ENCODE results near the gene MLXIP.
"Not testable (repeated sequence)": the region's sequence is repeated elsewhere in the genome, so short reads cannot be mapped to it uniquely, and the experiment has no call there.

MLXIP gene

DNA sequence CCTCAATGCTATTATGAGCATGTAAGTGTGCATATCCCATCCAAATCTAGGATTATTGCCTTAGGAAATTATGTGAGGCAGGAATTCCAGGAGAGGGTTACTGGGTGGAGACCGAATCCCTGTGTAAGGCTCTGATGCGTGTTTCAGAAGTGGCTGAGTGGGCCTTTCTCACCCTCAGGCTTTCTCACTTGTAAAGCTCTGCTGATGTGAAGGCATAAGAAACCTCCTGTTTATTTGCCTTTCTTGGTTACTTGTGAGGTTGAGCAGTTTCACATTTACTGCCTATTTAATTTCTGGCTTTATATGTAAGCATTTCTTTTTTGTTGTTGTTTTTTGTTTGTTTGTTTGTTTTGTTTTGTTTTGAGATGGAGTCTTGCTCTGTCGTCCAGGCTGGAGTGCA lies 84.4 kb downstream of the MLXIP start:
- no peak overlapping the region for H3K27ac ChIP-seq (ENCODE audit: insufficient read depth, low read depth, low read length, poor library complexity, severe bottlenecking)
- no peaks in the 10 kb centered on the region for H3K9me3 ChIP-seq (ENCODE audit: control insufficient read depth, low read length)
- no peaks in the 10 kb centered on the region for H3K36me3 ChIP-seq (ENCODE audit: control insufficient read depth, insufficient read depth, low read length)
- no peak overlapping the region for H3K4me3 ChIP-seq (ENCODE audit: insufficient read depth, low read depth, low read length)
- H3K27me3 ChIP-seq (ENCODE audit: control insufficient read depth, insufficient read depth, low read length, poor library complexity, severe bottlenecking) = no peaks in the 10 kb centered on the region
- 93% methylated on average over 3 of the region's 3 CpGs for WGBS, 2 experiments
- no peaks in the 10 kb centered on the region for H3K4me1 ChIP-seq (ENCODE audit: control insufficient read depth, insufficient read depth, low read length)

DNA sequence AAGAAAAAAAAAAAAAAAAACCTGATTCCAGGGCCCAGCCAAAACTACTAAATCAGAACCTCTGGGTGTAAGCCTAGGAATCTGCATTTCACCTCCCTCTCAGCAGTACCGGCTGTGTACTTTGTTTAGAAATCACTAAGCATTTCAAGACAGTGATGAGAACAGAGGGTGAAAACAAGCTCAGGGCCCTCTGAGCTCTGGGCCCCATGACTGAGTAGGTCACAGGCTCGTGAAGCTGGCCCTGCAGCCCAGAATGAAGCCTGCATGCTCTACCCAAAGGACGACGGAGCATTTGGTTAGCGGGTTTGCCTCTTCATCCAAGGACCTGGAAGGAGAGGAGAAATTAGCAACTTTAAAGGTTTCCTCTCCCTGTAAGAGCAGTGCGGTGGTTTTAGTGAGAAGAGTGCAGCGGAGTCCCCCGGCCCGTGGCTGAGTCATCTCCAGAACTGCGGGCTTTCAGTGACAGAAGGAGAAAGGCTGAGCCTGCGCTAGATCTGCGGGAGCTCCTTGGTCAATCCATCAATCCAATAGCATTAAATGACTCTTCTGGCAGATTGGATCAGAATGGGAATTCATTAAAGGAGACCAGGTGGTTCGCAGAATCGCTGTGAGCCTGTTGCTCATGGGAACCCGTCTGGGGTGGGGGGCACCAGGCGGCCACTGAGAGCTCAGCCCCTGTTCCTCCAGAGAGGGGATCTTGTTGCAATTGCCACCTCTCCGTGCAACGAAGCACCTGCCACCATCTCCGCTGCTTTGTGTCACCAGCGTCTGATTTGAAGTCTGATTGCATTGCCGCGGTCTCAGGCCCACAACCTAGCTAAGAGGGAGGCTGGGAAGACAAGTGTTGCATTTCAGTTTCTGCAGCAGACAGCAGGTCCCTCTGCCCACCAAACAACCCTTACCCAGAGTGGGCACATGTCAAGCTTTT lies 88.1 kb downstream of the MLXIP start:
- Histone ChIP-seq H3K27ac (ENCODE audit: insufficient read depth, low read depth, low read length, poor library complexity, severe bottlenecking) (no peak overlapping the region), H3K36me3 (ENCODE audit: control insufficient read depth, insufficient read depth, low read length) (no peaks in the 10 kb centered on the region), H3K27me3 (ENCODE audit: control insufficient read depth, insufficient read depth, low read length, poor library complexity, severe bottlenecking) (no peaks in the 10 kb centered on the region), H3K4me1 (ENCODE audit: control insufficient read depth, insufficient read depth, low read length) (no peaks in the 10 kb centered on the region), H3K9me3 (ENCODE audit: control insufficient read depth, low read length) (no peaks in the 10 kb centered on the region), H3K4me3 (ENCODE audit: insufficient read depth, low read depth, low read length) (no peak overlapping the region)
- 82 to 84% methylated on average over 22 of the region's 22 CpGs for WGBS, 2 experiments

DNA sequence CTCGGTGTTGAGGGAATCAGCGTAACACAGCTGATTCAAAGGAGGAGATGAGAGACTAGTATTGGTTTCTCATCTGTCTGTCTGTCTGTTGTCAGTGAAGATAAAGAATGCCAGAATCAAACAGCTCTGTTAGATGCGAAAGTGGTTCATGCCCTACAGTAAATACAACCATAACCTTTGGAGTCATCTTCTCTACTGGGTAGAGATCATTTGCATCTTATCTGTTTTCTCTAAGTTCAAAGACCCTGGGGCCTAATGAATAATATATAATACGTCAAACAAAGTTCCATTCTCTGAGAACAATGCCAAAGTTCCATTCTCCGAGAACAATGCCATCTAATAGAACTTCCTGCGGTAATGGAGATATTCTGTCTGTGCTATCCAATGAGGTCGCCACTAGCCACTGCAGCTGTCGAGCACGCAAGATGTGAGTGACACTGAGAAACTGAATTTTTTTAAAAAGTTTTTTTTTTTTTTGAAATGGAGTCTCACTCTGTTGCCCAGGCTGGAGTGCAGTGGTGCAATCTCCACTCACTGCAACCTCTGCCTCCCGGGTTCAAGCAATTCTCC lies 88.9 kb downstream of the MLXIP start:
- H3K4me1 ChIP-seq (ENCODE audit: control insufficient read depth, insufficient read depth, low read length) = no peaks in the 10 kb centered on the region
- no peaks in the 10 kb centered on the region for H3K27me3 ChIP-seq (ENCODE audit: control insufficient read depth, insufficient read depth, low read length, poor library complexity, severe bottlenecking)
- H3K36me3 ChIP-seq (ENCODE audit: control insufficient read depth, insufficient read depth, low read length) = no peaks in the 10 kb centered on the region
- WGBS, 2 experiments = 88 to 95% methylated on average over 10 of the region's 10 CpGs
- H3K27ac ChIP-seq (ENCODE audit: insufficient read depth, low read depth, low read length, poor library complexity, severe bottlenecking) = no peak overlapping the region
- H3K9me3 ChIP-seq (ENCODE audit: control insufficient read depth, low read length) = no peaks in the 10 kb centered on the region
- no peak overlapping the region for H3K4me3 ChIP-seq (ENCODE audit: insufficient read depth, low read depth, low read length)

DNA sequence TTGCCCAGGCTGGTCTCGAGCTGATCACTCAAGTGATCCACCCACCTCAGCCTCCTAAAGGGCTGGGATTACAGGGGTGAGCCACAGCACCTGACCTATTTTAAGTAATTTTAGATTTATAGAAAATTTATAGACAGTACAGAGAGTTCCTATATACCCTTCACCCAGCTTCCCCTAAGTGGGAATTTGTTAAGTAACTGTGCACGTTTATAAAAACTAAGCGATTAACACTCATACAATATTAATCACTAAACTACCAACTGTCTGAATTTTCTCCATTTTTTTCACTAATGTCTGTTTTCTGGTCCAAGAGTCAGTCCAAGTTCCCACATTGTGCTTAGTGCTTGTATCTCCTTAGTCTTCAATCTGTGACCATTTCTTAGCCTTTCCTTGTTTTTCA lies 89.9 kb downstream of the MLXIP start:
- Histone ChIP-seq H3K4me3 (ENCODE audit: insufficient read depth, low read depth, low read length) (no peak overlapping the region), H3K36me3 (ENCODE audit: control insufficient read depth, insufficient read depth, low read length) (no peaks in the 10 kb centered on the region), H3K27ac (ENCODE audit: insufficient read depth, low read depth, low read length, poor library complexity, severe bottlenecking) (no peak overlapping the region), H3K9me3 (ENCODE audit: control insufficient read depth, low read length) (no peaks in the 10 kb centered on the region), H3K27me3 (ENCODE audit: control insufficient read depth, insufficient read depth, low read length, poor library complexity, severe bottlenecking) (no peaks in the 10 kb centered on the region), H3K4me1 (ENCODE audit: control insufficient read depth, insufficient read depth, low read length) (no peaks in the 10 kb centered on the region)
- WGBS, 2 experiments = 91 to 95% methylated on average over 3 of the region's 3 CpGs

DNA sequence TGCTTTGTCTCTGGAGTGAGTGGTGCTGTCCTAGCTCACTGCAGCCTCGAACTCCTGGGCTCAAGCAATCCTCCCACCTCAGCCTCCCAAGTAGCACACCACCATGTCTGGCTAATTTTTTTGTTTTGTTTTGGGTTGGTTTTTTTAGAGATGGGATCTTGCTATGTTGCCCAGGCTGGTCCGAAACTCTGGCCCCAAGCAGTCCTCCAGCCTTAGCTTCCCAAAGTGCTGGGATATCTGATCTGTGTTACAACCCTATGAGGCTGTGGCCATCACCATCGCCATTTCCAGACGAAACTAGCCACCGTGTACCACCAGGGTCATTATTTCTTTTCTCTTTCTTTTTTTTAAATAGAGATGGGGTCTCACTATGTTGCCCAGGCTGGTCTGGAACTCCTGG lies 92.8 kb downstream of the MLXIP start:
- H3K4me1 ChIP-seq (ENCODE audit: control insufficient read depth, insufficient read depth, low read length) = no peaks in the 10 kb centered on the region
- no peak overlapping the region for H3K27ac ChIP-seq (ENCODE audit: insufficient read depth, low read depth, low read length, poor library complexity, severe bottlenecking)
- H3K36me3 ChIP-seq (ENCODE audit: control insufficient read depth, insufficient read depth, low read length) = no peaks in the 10 kb centered on the region
- H3K9me3 ChIP-seq (ENCODE audit: control insufficient read depth, low read length) = no peaks in the 10 kb centered on the region
- H3K27me3 ChIP-seq (ENCODE audit: control insufficient read depth, insufficient read depth, low read length, poor library complexity, severe bottlenecking) = no peaks in the 10 kb centered on the region
- H3K4me3 ChIP-seq (ENCODE audit: insufficient read depth, low read depth, low read length) = no peak overlapping the region
- WGBS, 2 experiments = 87 to 93% methylated on average over 5 of the region's 5 CpGs

DNA sequence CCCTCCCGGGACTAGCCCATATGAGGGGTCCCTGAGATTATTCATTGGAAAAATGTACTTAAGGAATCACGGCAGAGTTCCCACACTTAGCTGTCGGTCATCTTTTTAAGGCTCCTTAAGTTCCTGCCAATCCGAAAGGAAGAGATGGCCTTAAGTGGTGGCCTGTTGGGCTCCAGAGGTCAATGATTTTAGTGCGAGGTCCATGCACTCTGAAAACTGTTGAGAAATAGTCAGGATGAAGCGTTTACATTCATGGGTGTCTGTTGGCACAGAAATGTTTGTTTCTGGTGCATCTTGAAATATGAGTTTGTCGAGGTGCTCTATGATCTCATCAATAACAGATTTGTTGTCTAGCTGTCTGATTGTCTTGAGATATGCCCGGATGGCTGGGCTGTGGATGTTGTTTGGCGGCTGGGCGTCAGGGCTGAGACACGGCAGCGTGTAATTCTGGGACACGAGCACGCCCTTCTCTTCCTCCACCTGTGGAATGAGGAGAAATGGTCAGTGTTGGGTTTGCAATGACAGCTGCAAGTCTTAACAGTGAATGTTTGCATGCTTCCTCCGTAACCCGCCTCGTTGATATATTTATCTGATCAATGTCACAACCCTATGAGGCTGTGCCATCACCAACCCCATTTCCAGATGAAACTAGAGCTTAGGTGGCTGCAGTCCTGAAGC lies 93.8 kb downstream of the MLXIP start:
- no peaks in the 10 kb centered on the region for H3K4me1 ChIP-seq (ENCODE audit: control insufficient read depth, insufficient read depth, low read length)
- WGBS, 2 experiments = 91 to 94% methylated on average over 17 of the region's 17 CpGs
- H3K4me3 ChIP-seq (ENCODE audit: insufficient read depth, low read depth, low read length) = no peak overlapping the region
- H3K36me3 ChIP-seq (ENCODE audit: control insufficient read depth, insufficient read depth, low read length) = no peaks in the 10 kb centered on the region
- no peaks in the 10 kb centered on the region for H3K27me3 ChIP-seq (ENCODE audit: control insufficient read depth, insufficient read depth, low read length, poor library complexity, severe bottlenecking)
- H3K27ac ChIP-seq (ENCODE audit: insufficient read depth, low read depth, low read length, poor library complexity, severe bottlenecking) = no peak overlapping the region
- no peaks in the 10 kb centered on the region for H3K9me3 ChIP-seq (ENCODE audit: control insufficient read depth, low read length)

DNA sequence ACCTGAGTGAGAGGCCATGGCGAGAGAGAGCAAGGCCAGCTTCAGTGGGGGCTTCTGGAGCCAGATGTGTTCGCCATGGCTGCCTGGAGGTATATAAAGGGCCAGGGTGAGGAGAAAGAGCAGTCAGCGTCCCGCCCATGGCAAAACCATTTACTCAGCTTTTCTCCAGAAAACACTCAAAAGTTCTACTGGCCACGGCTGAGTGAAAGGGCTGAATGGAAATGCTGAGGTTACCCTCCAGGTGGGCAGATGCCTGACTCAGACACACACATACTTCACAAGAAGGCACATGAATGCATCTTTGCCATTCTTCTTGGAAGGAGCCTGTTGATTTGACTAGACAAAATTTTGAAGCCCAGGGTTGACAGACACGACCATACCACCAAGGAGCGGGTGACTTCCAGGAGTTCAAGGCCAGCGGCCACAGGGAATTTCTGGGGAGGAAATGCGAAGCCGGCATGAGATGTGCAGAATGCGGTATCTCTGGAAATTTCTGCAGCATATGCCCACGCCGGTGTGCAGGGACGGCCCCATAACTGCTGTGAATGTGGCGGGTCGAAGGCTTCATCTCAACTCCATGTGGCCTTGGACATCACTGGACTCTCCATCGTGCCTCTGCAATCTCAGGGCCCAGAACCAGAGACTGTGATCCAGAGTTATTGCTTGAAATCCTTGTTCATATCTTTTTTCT lies 95.7 kb downstream of the MLXIP start, which contains the start of gene IL31:
Gene IL31 (minus strand): TSS at position 67 of the 691 bp plus-strand sequence. CDS start 49 bp downstream, at position 18.
- no peaks in the 10 kb centered on the region for H3K4me1 ChIP-seq (ENCODE audit: control insufficient read depth, insufficient read depth, low read length)
- no peak within 1 kb of the TSS for H3K4me3 ChIP-seq (ENCODE audit: insufficient read depth, low read depth, low read length)
- 92 to 95% methylated on average over 17 of the region's 17 CpGs for WGBS, 2 experiments
- H3K36me3 ChIP-seq (ENCODE audit: control insufficient read depth, insufficient read depth, low read length) = no peaks in the 10 kb centered on the region
- no peaks in the 10 kb centered on the region for H3K27me3 ChIP-seq (ENCODE audit: control insufficient read depth, insufficient read depth, low read length, poor library complexity, severe bottlenecking)
- no peak within 1 kb of the TSS for H3K27ac ChIP-seq (ENCODE audit: insufficient read depth, low read depth, low read length, poor library complexity, severe bottlenecking)
- no peaks in the 10 kb centered on the region for H3K9me3 ChIP-seq (ENCODE audit: control insufficient read depth, low read length)

DNA sequence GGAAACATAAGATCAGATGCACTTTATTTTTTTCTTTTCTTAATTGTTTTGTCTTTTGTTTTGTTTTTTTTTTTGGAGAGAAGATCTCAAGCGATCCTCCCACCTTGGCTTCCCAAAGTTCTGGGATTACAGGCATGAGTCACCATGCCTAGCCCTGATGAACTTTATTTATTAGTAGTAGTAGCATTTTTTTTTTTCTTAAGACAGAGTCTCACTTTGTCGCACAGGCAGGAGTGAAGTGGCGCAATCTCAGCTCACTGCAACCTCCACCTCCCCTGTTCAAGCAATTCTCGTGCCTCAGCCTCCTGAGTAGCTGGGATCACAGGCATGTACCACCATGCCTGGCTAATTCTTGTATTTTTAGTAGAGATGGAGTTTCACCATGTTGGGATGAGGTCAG lies 97.9 kb downstream of the MLXIP start:
- WGBS, 2 experiments = 95 to 98% methylated on average over 4 of the region's 4 CpGs
- not testable (repeated sequence) for H3K27ac ChIP-seq (ENCODE audit: insufficient read depth, low read depth, low read length, poor library complexity, severe bottlenecking); H3K4me3 ChIP-seq (ENCODE audit: insufficient read depth, low read depth, low read length); H3K36me3 ChIP-seq (ENCODE audit: control insufficient read depth, insufficient read depth, low read length); H3K4me1 ChIP-seq (ENCODE audit: control insufficient read depth, insufficient read depth, low read length); H3K27me3 ChIP-seq (ENCODE audit: control insufficient read depth, insufficient read depth, low read length, poor library complexity, severe bottlenecking); H3K9me3 ChIP-seq (ENCODE audit: control insufficient read depth, low read length)

DNA sequence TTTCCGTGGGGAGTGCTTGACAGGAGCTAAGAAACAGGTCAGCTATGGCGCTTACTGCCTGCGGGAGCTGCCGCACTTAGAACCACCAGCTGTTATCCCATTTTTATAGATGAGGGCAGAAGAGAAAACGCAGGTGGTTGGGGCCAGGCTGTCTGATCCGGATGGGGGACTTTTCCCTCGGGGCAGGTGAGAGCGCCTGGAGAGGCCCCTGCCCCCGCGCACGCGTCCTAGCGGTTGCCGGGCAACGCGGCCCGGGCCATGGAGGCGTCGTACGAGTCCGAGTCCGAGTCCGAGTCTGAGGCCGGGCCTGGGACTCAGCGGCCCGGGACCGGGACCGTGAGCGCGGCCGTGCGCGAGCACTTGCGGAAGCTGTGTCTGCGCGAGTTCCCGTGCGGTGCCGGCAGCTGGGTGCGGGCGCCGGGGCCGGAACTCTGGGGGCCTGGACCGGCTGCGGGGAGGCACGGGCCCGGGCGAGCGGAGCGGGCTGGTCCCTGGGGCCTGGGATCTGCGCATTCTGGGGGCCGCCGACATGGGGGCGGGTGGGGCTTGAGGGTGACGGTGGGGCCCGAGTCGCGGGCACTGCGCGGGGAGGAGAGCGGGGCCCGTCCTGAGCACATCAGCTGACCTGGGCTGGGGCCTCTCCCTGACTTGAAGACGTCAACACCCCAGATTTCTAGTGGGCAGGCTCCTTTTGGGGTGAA lies 104.5 kb downstream of the MLXIP start, which contains the start of gene LRRC43:
Gene LRRC43 (plus strand): TSS at position 237 of the 701 bp plus-strand sequence. CDS start 22 bp downstream, at position 259.
- Histone ChIP-seq H3K4me3 (ENCODE audit: insufficient read depth, low read depth, low read length) (peak within 1 kb of the TSS; percentile 50), H3K36me3 (ENCODE audit: control insufficient read depth, insufficient read depth, low read length) (no peaks in the 10 kb centered on the region), H3K4me1 (ENCODE audit: control insufficient read depth, insufficient read depth, low read length) (no peaks in the 10 kb centered on the region), H3K27ac (ENCODE audit: insufficient read depth, low read depth, low read length, poor library complexity, severe bottlenecking) (no peak within 1 kb of the TSS), H3K27me3 (ENCODE audit: control insufficient read depth, insufficient read depth, low read length, poor library complexity, severe bottlenecking) (peaks cover 24% of the 10 kb centered on the region), H3K9me3 (ENCODE audit: control insufficient read depth, low read length) (no peaks in the 10 kb centered on the region)
- WGBS, 2 experiments = 4 to 5% methylated on average over 63 of the region's 63 CpGs
